Stimulated activated CD4-positive, alpha-beta T cell treated with anti-CD3 and anti-CD28 coated beads, Interleukin-4, amount 100 ng/mL, for 48 hours (primary cell): Measurements from ENCODE around the gene SLC29A3.
"Not testable (repeated sequence)": the region's sequence is repeated elsewhere in the genome, so short reads cannot be mapped to it uniquely, and the experiment has no call there.

ENCODE experiments used
- DNase-seq, 2 donors: peaks; one replicate each; pipeline ENCODE4 v3.0.0-alpha.2; 2020; ENCODE audit warnings: low read depth in 2 of 2

The SLC29A3 gene

GRCh38 chr10:71283876-71284275 is 35.2 kb upstream of the SLC29A3 start:
- DNase-seq = no peak

DNA sequence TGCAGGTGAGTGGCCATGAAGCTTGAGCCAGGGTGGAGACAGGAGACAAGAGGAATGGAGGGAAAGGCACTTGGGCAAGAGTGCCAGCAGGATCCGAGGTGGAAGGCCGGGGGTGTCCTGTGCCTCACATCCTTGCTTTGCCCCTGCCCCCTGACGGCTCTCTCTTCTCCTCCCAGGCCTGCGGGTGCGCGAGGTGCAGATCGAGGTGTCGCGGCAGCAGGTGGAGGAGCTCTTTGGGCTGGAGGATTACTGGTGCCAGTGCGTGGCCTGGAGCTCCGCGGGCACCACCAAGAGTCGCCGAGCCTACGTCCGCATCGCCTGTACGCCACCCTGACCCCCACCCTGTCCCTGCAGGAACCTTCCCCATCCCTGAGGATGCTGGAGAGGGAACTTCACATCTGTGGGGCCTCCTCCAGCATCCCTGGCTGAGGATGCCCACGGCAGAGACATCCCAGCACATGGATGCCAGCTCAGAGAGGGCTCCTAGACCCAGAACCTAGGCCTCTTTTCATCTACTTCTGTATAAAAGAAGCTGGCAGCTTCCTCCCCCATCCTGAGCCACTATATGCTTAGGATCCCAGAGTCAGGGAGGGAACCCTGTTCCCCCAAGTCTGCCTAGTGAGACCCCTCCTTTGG is 34.4 kb upstream of the SLC29A3 start:
- DNase-seq = no peak

DNA sequence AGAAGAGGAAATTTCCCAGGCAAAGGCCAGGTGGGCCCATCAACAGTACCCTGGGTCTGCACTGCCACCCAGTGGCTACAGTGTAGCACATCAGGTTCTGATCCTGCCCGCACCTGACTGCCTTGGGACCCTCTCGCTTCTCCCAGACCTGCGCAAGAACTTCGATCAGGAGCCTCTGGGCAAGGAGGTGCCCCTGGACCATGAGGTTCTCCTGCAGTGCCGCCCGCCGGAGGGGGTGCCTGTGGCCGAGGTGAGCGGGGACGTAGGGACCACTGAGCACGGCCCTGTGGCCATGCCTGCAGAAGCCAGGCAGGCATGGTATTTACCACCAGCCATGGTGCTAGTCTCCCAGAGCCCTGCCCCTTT is 33.9 kb upstream of the SLC29A3 start:
- DNase-seq = peak; percentile 7 to 25

DNA sequence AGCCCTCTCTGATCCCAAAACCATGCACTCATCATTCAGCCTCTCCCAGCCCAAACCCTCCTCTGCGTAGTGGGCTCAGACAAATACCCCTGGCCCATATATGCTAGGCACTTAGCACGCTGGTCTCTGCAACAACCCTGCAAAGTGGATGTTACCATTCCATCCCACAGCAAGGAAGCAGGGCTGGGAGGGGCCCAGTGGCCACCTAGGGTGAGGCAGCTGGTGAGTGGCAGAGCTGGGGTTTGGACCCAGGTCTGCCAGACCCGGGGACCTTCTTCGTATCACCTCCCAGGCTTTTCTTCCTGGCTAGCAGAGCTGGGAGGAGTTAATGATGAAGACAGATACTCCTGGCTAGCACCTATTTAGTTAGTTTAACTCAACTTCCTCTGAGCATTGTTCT is 33.1 kb upstream of the SLC29A3 start:
- no peak for DNase-seq

GRCh38 chr10:71286521-71287294 is 32.4 kb upstream of the SLC29A3 start:
- DNase-seq = no peak

DNA sequence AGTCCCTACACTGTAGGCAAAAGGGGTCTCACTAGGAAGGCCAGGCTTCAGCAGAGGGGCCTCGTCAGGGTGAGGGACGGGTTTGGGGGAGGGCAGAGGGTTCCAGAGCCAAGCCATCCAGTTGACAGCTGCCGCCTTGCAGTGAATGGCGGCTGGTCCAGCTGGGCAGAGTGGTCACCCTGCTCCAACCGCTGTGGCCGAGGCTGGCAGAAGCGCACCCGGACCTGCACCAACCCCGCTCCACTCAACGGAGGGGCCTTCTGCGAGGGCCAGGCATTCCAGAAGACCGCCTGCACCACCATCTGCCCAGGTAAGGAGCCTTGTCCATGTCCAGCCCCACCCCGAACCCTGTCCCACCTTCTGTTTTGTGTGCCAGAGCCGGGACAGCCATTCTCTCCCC is 31.6 kb upstream of the SLC29A3 start:
- no peak for DNase-seq

- no peak for DNase-seq
These were observed 30.6 kb upstream of the SLC29A3 start for GRCh38 chr10:71288461-71288860.

DNA sequence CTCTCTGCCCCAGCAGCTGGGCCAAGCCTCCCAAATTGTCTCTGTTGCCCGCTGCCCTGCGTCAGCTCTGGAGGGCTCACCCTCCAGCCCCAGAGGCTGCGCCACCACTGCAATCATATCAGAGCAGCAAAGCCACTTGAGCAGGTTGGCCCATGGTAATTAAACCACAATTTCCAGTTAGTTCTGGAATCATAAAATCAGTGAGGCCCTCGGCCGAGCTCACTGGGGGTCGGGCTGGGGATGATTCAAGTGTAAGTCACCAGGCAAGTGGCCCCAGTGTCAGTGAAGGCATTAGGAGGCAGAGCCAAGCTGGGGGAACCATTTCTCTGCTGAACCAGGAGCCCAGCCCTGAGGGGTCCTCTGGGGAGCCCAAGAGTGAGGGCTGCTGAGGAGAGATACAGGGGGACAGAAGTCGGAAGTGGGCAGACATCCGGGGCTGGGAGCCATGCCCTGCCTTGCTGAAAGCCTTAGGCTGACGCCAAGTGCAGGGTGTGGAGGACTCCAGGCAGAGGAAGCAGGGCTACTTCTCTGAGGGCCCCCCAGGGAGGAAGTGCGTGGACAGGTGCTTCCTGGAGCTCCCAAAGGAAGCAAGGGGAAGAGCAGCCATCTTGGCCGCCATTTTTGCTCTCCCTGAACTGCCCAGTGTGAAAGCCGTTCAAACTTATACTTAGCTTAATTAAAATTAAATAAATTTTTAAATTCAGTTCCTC is 29.5 kb upstream of the SLC29A3 start:
- DNase-seq = no peak

DNA sequence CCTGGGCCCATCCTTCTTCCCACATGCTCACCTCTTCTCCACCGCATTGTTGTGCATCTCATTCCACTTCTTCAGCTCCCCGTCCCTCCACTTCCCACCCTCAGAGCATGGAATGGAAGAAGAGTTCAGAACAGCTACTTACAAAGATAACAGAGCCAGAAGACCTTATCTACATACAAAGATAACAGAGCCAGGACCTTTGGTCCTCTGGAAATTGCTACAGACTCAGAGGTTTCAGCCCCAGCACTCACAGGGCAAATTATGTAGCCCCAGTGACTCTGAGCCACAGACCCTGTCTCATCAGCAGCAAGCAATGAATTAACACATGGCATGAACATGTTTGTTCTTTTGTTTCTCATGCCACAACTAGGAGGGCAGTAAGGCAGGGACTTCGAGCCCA is 28.7 kb upstream of the SLC29A3 start:
- no peak for DNase-seq

GRCh38 chr10:71290806-71291527 is 28.1 kb upstream of the SLC29A3 start:
- no peak for DNase-seq

DNA sequence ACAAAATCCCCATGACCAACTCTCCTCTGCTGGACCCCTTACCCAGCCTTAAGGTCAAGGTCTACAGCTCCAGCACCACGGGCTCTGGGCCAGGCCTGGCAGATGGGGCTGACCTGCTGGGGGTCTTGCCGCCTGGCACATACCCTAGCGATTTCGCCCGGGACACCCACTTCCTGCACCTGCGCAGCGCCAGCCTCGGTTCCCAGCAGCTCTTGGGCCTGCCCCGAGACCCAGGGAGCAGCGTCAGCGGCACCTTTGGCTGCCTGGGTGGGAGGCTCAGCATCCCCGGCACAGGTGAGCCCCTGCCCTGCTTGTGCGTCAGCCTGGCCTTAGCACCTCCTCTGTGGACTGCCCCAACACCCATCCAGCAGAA is 27.5 kb upstream of the SLC29A3 start:
- DNase-seq = no peak

DNA sequence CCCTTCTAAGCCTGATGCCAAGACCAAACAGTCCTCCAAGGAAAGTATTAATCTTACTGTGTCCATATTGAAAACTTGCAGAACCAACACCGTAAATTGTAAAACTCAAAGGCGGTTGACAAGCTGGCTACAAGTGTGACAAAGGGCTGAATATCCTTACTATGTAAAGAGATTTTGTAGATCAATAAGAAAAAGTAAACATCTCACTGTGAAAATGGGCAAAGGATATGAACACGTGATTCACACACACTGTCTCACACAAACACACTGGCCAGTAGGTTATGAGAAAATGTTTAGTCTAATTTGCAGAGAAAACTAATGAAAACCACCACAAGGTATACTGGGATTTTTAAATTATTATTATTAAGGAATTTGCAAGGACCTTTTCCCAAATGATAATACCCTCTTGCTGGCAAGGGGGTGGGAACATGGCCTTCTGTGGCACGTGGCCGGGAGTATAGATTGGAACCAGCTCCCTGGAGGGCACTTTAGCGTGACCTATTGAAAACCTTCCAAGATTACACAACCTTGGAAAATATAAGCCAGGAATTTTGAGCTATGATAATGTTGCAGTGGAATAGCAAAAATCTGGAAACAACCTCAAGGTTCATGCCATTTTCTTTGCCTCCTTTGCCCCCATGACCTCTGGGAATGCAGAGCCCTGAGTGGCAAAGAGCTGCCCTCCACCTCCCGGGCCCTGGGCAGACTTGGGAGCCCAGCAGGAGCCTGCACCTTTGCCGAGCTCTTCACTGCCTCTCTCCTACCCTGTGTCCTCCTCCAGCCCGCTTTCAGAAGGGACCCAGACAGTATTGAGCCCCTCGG is 26.2 kb upstream of the SLC29A3 start:
- no peak for DNase-seq

GRCh38 chr10:71293446-71294084 is 25.5 kb upstream of the SLC29A3 start:
- no peak for DNase-seq

DNA sequence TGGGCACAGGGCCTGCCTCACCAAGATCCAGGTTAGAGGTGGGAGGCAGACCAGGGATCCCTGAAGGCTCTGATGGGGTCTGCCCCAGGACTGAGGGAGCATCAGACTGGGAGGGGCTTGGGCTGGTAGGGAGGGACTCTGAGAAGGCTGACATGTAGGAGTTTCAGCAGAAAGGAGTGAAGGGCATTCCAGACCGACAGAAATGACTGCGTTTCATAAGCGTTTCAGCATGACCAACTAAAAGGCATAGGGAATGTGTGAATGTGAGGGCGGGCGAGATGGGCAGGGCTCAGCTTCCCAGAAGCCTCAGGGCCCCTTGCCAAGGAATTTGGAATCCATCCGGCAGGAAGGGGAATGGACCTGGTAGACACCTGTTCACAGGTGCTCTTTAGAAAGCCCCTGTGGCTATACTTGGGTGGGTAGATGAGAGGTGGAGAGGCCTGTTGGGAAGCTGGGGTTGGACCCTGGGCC is 24.9 kb upstream of the SLC29A3 start:
- no peak for DNase-seq

- no peak for DNase-seq
These were observed 24.2 kb upstream of the SLC29A3 start for GRCh38 chr10:71294856-71295255.

GRCh38 chr10:71295641-71296040 is 23.4 kb upstream of the SLC29A3 start:
- DNase-seq = no peak

GRCh38 chr10:71296086-71296485 is 23.0 kb upstream of the SLC29A3 start:
- no peak for DNase-seq

- not testable (repeated sequence) for DNase-seq
These were observed 22.2 kb upstream of the SLC29A3 start for GRCh38 chr10:71296811-71297210.

- DNase-seq = no peak
These were observed 21.7 kb upstream of the SLC29A3 start for GRCh38 chr10:71297343-71297742.

DNA sequence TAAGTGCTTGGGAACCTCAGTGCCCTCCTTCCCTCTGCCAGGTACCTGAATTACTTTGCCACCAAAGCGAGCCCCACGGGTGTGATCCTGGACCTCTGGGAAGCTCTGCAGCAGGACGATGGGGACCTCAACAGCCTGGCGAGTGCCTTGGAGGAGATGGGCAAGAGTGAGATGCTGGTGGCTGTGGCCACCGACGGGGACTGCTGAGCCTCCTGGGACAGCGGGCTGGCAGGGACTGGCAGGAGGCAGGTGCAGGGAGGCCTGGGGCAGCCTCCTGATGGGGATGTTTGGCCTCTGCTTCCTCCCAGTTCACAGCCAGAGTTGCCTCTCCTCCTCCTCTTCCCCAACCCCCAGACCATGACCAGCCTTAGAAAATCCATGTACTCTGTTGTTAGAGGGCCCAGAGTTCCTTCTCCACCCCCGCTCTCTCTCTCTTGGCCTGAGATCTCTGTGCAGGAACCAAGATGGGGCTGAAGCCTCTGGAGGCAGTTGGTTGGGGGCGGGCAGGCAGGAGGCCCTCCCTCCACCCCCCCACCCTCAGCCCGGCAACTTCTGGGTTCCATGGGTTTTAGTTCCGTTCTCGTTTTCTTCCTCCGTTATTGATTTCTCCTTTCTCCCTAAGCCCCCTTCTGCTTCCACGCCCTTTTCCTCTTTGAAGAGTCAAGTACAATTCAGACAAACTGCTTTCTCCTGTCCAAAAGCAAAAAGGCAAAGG is 19.8 kb upstream of the SLC29A3 start:
- DNase-seq = no peak
